Large intestine (tissue), 3 donors: ENCODE measurements around the gene USP17L29. TPM values are rescaled to one million over a fixed set of nuclear protein-coding genes. Genes with fewer than 3 reads are reported as not detected.
A peak's percentile ranks its signal among the peaks of the same experiment; 100 is the strongest.
"Not testable (repeated sequence)": the region's sequence is repeated elsewhere in the genome, so short reads cannot be mapped to it uniquely, and the experiment has no call there.

Experiments used
- DNase-seq, 2 donors: peaks; one replicate each; pipeline versions ENCODE4 v3.0.0 to v3.0.0-alpha.2; 2013
- H3K27ac ChIP-seq: one replicate; pipeline ENCODE4 v1.5.1; 2013; ENCODE audit warnings: low read length
- H3K27me3 ChIP-seq: 2 replicates; pipeline ENCODE4 v1.6.1; 2013; ENCODE audit warnings: low read length; ENCODE audit not compliant: control insufficient read depth, insufficient read depth
- H3K36me3 ChIP-seq: 2 replicates; pipeline ENCODE4 v1.6.1; 2013; ENCODE audit warnings: low read length; ENCODE audit not compliant: control insufficient read depth, insufficient read depth
- H3K4me1 ChIP-seq: one replicate; pipeline ENCODE4 v1.6.1; 2013; ENCODE audit warnings: low read length; ENCODE audit not compliant: control insufficient read depth, insufficient read depth
- H3K4me3 ChIP-seq: one replicate; pipeline ENCODE4 v1.5.1; 2013; ENCODE audit warnings: low read length
- H3K9me3 ChIP-seq: one replicate; pipeline ENCODE4 v1.6.1; 2013; ENCODE audit warnings: mild to moderate bottlenecking, low read depth, low read length, moderate library complexity; ENCODE audit not compliant: control insufficient read depth
- WGBS: methylation state at CpG from one replicate; pipeline ENCODE4 v1.1.5; 2013; ENCODE audit warnings: low lambda C conversion rate; ENCODE audit not compliant: insufficient coverage; 5-methylcytosine and 5-hydroxymethylcytosine counted together
- polyA plus RNA-seq: library from polyadenylated mRNA; unstranded; fragments of 120-200 nt; gene quantifications from one replicate; pipeline ENCODE4 v1.2.1, GENCODE V29; 2013

USP17L29 gene
- polyA plus RNA-seq, 1 donor, result not detected

DNA sequence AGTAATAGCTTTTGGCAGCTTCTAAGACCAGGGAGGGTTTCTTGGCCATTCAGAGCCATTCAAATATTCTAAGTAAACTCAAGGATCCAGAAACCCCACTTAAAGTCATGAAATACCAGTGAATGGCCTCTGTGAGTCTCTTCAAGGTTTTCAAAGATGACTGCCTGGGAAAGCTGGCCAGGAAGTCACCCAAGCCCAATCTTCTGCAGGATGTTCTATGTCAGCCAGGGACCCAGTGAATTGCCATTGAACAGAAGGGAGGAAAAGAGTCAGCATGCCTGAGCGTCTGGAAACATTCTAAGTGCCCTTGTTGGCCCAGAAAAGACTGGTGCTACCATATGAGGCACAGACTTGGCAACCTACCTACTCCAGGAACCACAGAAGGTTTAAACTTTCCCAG lies 26.4 kb downstream of the USP17L29 start:
- not testable (repeated sequence) for H3K4me3 ChIP-seq, H3K27ac ChIP-seq, H3K36me3 ChIP-seq, DNase-seq, H3K27me3 ChIP-seq, H3K9me3 ChIP-seq, H3K4me1 ChIP-seq
- no CpG with 5 or more reads among the region's 1 CpG for WGBS

DNA sequence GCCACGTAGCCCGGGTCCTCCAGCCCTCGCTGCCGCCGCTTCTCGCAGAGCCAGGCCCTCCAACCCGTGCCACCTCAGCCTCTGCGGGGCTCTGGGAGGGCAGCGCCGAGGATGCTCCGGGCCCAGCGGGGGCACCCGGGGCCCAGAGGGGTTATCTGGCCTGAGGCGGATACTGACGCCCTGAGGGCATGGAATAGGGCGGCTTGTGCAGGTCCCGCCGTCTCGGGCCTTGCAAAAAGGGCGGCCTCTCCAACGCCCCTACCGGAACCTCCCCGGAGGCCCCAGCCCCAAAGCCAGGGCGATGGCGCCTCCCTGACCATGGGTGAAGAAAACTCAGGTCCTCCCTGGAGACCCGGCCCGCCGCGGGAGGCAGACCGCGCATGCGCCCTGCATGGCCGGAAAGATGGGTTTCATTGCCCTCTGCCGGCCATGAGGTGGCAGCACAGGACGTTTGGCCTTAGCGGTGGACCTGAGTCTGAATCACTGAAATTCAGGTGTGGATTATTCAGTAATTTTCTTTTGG lies 27.6 kb downstream of the USP17L29 start:
- peak in 1 of 2 donors; percentile 18 for DNase-seq
- H3K4me3 ChIP-seq, result peak overlapping the region; percentile 32
- not testable (repeated sequence) for H3K36me3 ChIP-seq, H3K4me1 ChIP-seq, H3K9me3 ChIP-seq, H3K27me3 ChIP-seq, H3K27ac ChIP-seq
- no CpG with 5 or more reads among the region's 36 CpGs for WGBS

- Histone ChIP-seq H3K27ac (no peak overlapping the region), H3K4me1 (no peaks in the 10 kb centered on the region), H3K27me3 (no peaks in the 10 kb centered on the region), H3K4me3 (no peak overlapping the region), H3K36me3 (no peaks in the 10 kb centered on the region), H3K9me3 (no peaks in the 10 kb centered on the region)
- no peak for DNase-seq
- 100% methylated on average over 1 of the region's 1 CpG for WGBS
Observed at GRCh38 chr4:9384126-9384525, 30.7 kb downstream of the USP17L29 start.

- WGBS, result 100% methylated on average over 1 of the region's 2 CpGs
- H3K27me3 ChIP-seq, result not testable (repeated sequence)
Observed at GRCh38 chr4:9389001-9389400, 35.6 kb downstream of the USP17L29 start.

More at GRCh38 chr4:9389001-9389400, 35.6 kb downstream of the USP17L29 start:
- H3K9me3 ChIP-seq, DNase-seq, H3K36me3 ChIP-seq, H3K27ac ChIP-seq, H3K4me3 ChIP-seq, H3K4me1 ChIP-seq: not testable (repeated sequence)

Other genes starting within 250 kb of the USP17L29 start
- gene FAM90A26, start 183.2 kb upstream of the USP17L29 start, polyA plus RNA-seq, result not detected
- not detected for gene USP17L10, start 143.0 kb upstream of the USP17L29 start, polyA plus RNA-seq
- not detected for gene USP17L11, start 138.2 kb upstream of the USP17L29 start, polyA plus RNA-seq
- not detected for gene USP17L12, start 133.5 kb upstream of the USP17L29 start, polyA plus RNA-seq
- gene USP17L13, start 128.7 kb upstream of the USP17L29 start, polyA plus RNA-seq, result not detected
- gene USP17L15, start 119.3 kb upstream of the USP17L29 start, polyA plus RNA-seq, result not detected
- gene USP17L17, start 109.8 kb upstream of the USP17L29 start, polyA plus RNA-seq, result not detected
- not detected for gene USP17L18, start 105.0 kb upstream of the USP17L29 start, polyA plus RNA-seq
- not detected for gene USP17L19, start 100.3 kb upstream of the USP17L29 start, polyA plus RNA-seq
- gene USP17L20, start 95.5 kb upstream of the USP17L29 start, polyA plus RNA-seq, result not detected
- not detected for gene USP17L21, start 90.8 kb upstream of the USP17L29 start, polyA plus RNA-seq
- gene USP17L22, start 86.0 kb upstream of the USP17L29 start, polyA plus RNA-seq, result not detected
- not detected for gene USP17L24, start 28.5 kb upstream of the USP17L29 start, polyA plus RNA-seq
- gene USP17L25, start 23.7 kb upstream of the USP17L29 start, polyA plus RNA-seq, result not detected
- not detected for gene USP17L26, start 19.0 kb upstream of the USP17L29 start, polyA plus RNA-seq
- not detected for gene USP17L5, start 14.2 kb upstream of the USP17L29 start, polyA plus RNA-seq
- not detected for gene USP17L27, start 9.5 kb upstream of the USP17L29 start, polyA plus RNA-seq
- not detected for gene USP17L28, start 4.7 kb upstream of the USP17L29 start, polyA plus RNA-seq
- gene USP17L30, start 9.5 kb downstream of the USP17L29 start, polyA plus RNA-seq, result not detected
- gene DEFB131A, start 90.8 kb downstream of the USP17L29 start, polyA plus RNA-seq, result not detected